ENCODE data around the gene PPP2R3B.

DNA sequence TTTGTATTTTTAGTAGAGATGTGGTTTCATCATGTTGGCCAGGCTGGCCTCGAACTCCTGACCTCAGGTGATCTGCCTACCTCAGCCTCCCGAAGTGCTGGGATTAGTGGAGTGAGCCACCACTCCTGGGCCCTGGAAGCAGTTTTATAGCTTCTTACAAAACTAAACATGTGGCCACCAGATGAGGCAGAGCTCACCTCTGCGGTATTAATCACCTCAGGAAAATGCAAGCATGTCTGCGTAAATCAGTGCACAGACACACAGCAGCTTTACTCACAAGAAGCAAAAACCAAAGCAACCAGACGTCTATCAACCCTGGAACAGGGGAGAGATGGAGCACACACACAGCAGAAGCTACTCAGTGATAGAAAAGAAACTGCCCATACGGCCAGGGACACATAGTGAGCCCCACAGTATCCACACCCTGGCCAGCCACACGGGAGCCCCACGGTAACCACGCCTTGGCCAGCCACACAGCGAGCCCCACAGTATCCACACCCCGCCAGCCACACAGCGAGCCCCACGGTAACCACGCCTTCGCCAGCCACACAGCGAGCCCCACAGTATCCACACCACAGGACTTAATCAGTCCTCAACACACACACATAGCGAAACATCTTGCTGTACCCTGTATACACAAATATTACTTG, 30.2 kb downstream of the PPP2R3B start:
- no peak for TF ChIP-seq ZNF354C (tag by site-specific recombination; IDR thresholded peaks at IDR 0.05; ENCODE audit: borderline replicate concordance, low read depth)
- TF ChIP-seq ZNF768 (tag by site-specific recombination; IDR thresholded peaks at IDR 0.05), result no peak
- TF ChIP-seq, protein P1, sequence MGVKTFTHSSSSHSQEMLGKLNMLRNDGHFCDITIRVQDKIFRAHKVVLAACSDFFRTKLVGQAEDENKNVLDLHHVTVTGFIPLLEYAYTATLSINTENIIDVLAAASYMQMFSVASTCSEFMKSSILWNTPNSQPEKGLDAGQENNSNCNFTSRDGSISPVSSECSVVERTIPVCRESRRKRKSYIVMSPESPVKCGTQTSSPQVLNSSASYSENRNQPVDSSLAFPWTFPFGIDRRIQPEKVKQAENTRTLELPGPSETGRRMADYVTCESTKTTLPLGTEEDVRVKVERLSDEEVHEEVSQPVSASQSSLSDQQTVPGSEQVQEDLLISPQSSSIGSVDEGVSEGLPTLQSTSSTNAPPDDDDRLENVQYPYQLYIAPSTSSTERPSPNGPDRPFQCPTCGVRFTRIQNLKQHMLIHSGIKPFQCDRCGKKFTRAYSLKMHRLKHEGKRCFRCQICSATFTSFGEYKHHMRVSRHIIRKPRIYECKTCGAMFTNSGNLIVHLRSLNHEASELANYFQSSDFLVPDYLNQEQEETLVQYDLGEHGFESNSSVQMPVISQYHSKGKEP (tag by site-specific recombination; IDR thresholded peaks at IDR 0.05), result no peak
- no peak for TF ChIP-seq CTCF (tag by site-specific recombination; IDR thresholded peaks at IDR 0.05)
- TF ChIP-seq ZNF558 (tag by site-specific recombination; IDR thresholded peaks at IDR 0.05), result no peak
- no peak for TF ChIP-seq ZNF433 (tag by site-specific recombination; IDR thresholded peaks at IDR 0.05; ENCODE audit: low read depth)
- TF ChIP-seq, protein P2, sequence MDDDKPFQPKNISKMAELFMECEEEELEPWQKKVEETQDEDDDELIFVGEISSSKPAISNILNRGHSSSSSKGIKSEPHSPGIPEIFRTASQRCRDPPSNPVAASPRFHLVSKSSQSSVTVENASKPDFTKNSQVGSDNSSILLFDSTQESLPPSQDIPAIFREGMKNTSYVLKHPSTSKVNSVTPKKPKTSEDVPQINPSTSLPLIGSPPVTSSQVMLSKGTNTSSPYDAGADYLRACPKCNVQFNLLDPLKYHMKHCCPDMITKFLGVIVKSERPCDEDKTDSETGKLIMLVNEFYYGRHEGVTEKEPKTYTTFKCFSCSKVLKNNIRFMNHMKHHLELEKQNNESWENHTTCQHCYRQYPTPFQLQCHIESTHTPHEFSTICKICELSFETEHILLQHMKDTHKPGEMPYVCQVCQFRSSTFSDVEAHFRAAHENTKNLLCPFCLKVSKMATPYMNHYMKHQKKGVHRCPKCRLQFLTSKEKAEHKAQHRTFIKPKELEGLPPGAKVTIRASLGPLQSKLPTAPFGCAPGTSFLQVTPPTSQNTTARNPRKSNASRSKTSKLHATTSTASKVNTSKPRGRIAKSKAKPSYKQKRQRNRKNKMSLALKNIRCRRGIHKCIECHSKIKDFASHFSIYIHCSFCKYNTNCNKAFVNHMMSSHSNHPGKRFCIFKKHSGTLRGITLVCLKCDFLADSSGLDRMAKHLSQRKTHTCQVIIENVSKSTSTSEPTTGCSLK (tag by site-specific recombination; IDR thresholded peaks at IDR 0.05), result no peak
- TF ChIP-seq ZNF274 (IDR thresholded peaks at IDR 0.05; ENCODE audit: low read length), result no peak
- no peak for TF ChIP-seq ZNF274 (tag by site-specific recombination; IDR thresholded peaks at IDR 0.05; ENCODE audit: borderline replicate concordance)
- TF ChIP-seq YY2 (tag by site-specific recombination; IDR thresholded peaks at IDR 0.05), result no peak
- no peak for TF ChIP-seq MEIS1 (CRISPR knock-in tag; IDR thresholded peaks at IDR 0.05; ENCODE audit: borderline replicate concordance)
- TF ChIP-seq ZFP3 (tag by site-specific recombination; IDR thresholded peaks at IDR 0.05; ENCODE audit: low read depth), result no peak
